Mucosa of rectum (tissue), 2 donors: ENCODE measurements around the gene CKS2.
"Not testable (repeated sequence)": the region's sequence is repeated elsewhere in the genome, so short reads cannot be mapped to it uniquely, and the experiment has no call there.

Experiments
- H3K27ac ChIP-seq, 2 donors: one replicate each; pipeline ENCODE4 v1.7.0; 2013; ENCODE audit warnings: inconsistent platforms in 2 of 2, low read depth in 2 of 2, low read length in 2 of 2
- H3K27me3 ChIP-seq, 2 donors: one replicate each; pipeline ENCODE4 v1.7.0; 2013; ENCODE audit warnings: low read length in 2 of 2; ENCODE audit not compliant: control insufficient read depth in 2 of 2, insufficient read depth in 2 of 2
- H3K36me3 ChIP-seq, 2 donors: one replicate each; pipeline ENCODE4 v1.7.0; 2013; ENCODE audit warnings: low read length in 2 of 2; ENCODE audit not compliant: control insufficient read depth in 2 of 2, insufficient read depth in 2 of 2
- H3K4me1 ChIP-seq, 2 donors: one replicate each; pipeline ENCODE4 v1.7.0; 2013; ENCODE audit warnings: low read length in 2 of 2, mild to moderate bottlenecking in 1 of 2; ENCODE audit not compliant: control insufficient read depth in 2 of 2, insufficient read depth in 2 of 2
- H3K4me3 ChIP-seq, 2 donors: one replicate each; pipeline ENCODE4 v1.7.0; 2013; ENCODE audit warnings: low read length in 2 of 2
- H3K9ac ChIP-seq, 2 donors: one replicate each; pipeline ENCODE4 v1.7.0; 2013; ENCODE audit warnings: low read length in 2 of 2, low read depth in 1 of 2, mild to moderate bottlenecking in 1 of 2
- H3K9me3 ChIP-seq, 2 donors: one replicate each; pipeline ENCODE4 v1.7.0; 2013; ENCODE audit warnings: low read length in 2 of 2; ENCODE audit not compliant: control insufficient read depth in 2 of 2
- donor health status: healthy.
- donor health status: Normal muscosa, but diverticular disease.

Gene CKS2

DNA sequence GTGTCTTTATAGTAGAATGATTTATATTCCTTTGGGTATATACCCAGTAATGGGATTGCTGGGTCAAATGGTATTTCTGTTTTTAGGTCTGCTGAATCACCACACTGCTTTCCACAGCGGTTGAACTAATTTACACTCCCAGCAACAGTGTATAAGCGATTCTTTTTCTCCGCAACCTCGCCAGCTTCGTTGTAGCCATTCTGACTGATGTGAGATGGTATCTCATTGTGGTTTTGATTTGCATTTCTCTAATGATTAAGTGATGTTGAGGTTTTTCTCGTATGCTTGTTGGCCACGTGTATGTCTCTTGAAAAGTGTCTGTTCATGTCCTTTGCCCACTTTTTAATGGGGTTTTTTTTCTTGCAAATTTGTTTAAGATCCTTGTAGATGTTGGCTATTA, 32.8 kb downstream of the CKS2 start:
- H3K4me3 ChIP-seq, H3K27ac ChIP-seq, H3K4me1 ChIP-seq, H3K9me3 ChIP-seq, H3K27me3 ChIP-seq, H3K9ac ChIP-seq: not testable (repeated sequence)
- H3K36me3 ChIP-seq = peaks cover 63 to 80% of the 10 kb centered on the region in 2 donors

DNA sequence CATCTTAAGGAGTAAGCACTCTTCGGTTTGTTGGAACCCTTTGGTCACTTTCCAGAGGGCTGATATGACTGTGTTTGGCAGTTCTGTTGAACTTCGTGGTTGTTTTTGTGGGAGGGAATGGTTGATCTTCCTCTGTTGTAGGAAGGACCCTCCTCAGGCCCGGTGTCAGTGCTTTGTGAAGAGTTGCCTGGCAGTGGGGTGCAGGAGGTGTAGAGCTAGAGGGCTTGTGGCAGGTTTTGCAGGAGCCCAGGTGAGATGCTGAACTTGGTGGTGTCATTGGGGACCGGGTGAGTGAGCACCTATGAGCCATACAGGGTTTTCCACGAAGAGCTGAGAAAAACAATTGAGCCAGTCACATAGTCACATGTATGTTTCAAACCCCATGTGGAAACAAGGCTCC, 34.5 kb downstream of the CKS2 start:
- no peaks in the 10 kb centered on the region for H3K9me3 ChIP-seq
- H3K27me3 ChIP-seq = no peaks in the 10 kb centered on the region
- H3K36me3 ChIP-seq = peaks cover 66 to 83% of the 10 kb centered on the region in 2 donors
- no peaks in the 10 kb centered on the region for H3K4me1 ChIP-seq
- H3K9ac ChIP-seq = no peak overlapping the region
- no peak overlapping the region for H3K27ac ChIP-seq
- H3K4me3 ChIP-seq = no peak overlapping the region

DNA sequence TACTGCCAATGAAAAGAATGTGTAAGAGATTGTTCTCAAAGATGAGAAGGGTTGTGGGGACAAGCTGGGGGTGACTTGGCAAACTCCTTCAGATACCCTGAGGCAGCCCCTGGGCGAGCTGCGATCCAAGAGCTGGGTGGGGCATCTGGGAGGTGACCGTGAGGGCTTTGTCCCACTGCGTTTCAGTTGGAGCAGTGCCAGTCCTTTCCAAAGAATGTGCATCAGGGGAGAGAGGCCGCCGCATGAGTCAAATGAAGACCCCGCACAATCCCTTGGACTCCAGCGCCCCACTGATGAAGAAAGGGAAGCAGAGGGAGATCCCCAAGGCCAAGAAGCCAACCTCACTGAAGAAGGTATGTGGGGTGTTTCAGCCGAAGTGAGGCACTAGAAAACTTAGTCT, 35.7 kb downstream of the CKS2 start:
- peaks cover 75 to 91% of the 10 kb centered on the region in 2 donors for H3K36me3 ChIP-seq

DNA sequence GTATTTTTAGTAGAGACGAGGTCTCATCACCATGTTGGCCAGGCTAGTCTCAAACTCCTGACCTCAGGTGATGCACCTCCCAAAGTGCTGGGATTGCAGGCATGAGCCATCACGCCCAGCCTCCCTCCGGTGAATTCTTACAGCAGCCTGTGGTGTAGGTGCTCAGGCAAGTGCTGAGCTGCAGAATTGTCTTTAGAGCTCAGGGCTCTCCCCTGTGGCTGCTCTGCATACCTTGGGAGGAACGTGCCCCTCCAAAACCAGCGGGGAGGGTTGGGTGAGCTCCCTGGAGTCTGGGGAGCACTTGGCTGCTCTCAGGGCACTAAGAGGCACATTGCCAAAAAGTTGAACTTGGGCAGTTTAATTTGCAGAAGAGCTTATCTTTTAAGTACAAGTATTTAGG, 36.7 kb downstream of the CKS2 start:
- Histone ChIP-seq H3K9me3 (no peaks in the 10 kb centered on the region), H3K27ac (no peak overlapping the region), H3K4me3 (no peak overlapping the region), H3K4me1 (no peaks in the 10 kb centered on the region), H3K36me3 (peaks cover 75 to 90% of the 10 kb centered on the region in 2 donors), H3K9ac (no peak overlapping the region), H3K27me3 (no peaks in the 10 kb centered on the region)

More for the DNA sequence above, 35.7 kb downstream of the CKS2 start:
- H3K9me3 ChIP-seq = no peaks in the 10 kb centered on the region
- no peak overlapping the region for H3K9ac ChIP-seq
- H3K4me1 ChIP-seq = no peaks in the 10 kb centered on the region
- no peak overlapping the region for H3K27ac ChIP-seq
- no peaks in the 10 kb centered on the region for H3K27me3 ChIP-seq
- H3K4me3 ChIP-seq = no peak overlapping the region

DNA sequence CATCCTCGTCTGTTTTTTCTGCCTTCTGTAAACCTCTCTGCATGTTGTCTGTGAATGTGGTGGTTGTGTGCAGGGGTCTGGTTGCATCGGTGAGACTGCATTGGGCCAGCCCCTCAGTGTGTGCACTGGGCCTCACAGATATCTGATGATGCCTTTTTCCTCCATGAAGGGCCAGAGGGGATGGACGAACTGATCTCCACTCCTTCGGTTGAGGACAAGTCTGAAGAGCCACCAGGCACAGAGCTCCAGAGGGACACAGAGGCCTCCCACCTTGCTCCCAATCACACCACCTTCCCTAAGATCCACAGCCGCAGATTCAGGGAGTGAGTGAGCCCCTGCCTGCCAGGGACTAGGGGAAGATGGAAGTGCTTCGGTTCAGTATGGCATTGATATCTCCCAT, 38.6 kb downstream of the CKS2 start:
- no peaks in the 10 kb centered on the region for H3K9me3 ChIP-seq
- H3K27ac ChIP-seq = no peak overlapping the region
- no peak overlapping the region for H3K9ac ChIP-seq
- no peaks in the 10 kb centered on the region for H3K4me1 ChIP-seq
- H3K36me3 ChIP-seq = peaks cover 81 to 92% of the 10 kb centered on the region in 2 donors
- no peak overlapping the region for H3K4me3 ChIP-seq
- H3K27me3 ChIP-seq = no peaks in the 10 kb centered on the region

DNA sequence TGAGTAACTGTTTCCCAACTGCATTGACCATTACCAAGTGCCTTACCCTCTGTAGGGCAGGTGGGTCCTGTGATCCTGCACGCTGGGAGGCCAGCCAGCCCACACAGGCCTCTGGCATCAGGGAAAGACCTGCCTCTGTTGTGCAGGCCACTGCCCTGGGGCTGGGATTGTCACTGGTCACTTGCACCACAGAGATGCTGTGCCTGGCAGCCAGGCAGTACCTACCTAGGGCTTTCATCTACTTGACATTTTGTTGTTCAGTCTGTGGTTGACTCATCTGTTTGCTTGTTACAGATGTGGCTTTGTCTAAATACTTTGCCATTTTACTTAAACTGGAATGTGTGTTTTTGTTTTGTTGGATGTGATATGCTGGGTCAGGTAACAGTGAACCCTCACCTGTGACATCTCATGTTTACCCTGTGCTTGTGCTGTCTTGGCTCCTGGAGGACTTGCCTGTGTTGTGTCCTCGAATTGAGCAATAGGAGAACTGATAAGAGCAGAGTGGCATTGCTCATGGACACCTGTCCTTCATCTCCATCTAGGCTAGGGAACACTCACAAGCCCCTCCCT, 40.1 kb downstream of the CKS2 start:
- H3K9me3 ChIP-seq = no peaks in the 10 kb centered on the region
- H3K27ac ChIP-seq = no peak overlapping the region
- no peaks in the 10 kb centered on the region for H3K4me1 ChIP-seq
- H3K9ac ChIP-seq = no peak overlapping the region
- H3K36me3 ChIP-seq = peaks cover 77 to 93% of the 10 kb centered on the region in 2 donors
- no peaks in the 10 kb centered on the region for H3K27me3 ChIP-seq
- H3K4me3 ChIP-seq = no peak overlapping the region

DNA sequence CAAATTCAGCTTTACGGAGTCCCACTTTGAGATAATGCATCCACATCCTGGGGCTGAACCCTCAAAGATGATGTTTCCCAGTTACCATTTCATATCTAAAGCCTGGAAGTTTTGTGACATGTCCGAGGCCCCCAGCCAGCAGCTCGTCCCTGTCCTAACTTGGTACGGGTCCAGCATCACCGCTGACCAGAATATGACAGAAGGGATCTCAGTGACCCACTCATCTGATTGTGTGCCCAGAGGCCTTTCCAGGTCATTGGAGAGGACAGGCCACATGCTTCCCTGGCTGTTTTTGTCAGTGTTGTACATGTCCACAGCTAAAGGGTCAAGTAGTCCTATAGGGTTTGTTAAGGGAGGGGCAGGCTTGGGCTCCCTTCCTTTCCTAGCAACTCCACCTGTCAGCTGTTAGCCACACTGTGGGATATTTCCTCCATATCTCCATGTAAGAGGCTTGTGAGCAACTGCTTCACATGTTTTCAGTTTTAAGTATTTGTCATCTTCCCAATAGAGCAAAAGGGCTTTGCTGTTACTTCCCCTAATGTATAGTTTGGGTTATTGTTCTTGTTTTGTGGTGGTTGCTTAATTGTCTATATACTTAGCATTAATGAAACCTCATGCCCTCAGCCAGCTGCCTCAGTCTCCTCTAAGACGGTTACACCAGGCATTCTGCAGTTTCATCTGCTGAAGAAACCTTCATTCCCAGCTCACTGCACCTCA, 40.7 kb downstream of the CKS2 start:
- Histone ChIP-seq H3K36me3 (peaks cover 76 to 93% of the 10 kb centered on the region in 2 donors), H3K9me3 (no peaks in the 10 kb centered on the region), H3K27ac (no peak overlapping the region)

DNA sequence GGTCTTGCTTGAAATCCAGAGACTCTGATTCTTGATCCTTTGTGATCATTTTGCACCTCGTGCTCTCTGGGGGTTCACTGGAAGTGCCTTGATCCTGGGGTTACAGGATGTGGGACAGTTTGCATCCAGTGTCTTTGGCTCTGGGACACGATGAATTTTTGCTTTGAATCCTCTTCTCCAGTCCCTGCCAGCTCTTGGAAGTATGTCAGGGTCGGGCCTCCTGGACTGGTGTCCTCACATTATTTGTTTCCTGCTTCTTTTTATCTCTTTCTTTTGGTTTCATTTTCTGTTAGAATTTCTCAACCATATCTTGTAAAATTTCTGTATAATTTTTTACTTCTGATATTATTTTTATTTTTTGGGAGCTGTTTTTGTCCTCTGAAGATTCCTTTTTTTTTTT, 41.5 kb downstream of the CKS2 start:
- H3K9ac ChIP-seq = no peak overlapping the region
- H3K27me3 ChIP-seq = no peaks in the 10 kb centered on the region
- no peaks in the 10 kb centered on the region for H3K9me3 ChIP-seq
- H3K27ac ChIP-seq = no peak overlapping the region
- peaks cover 80 to 95% of the 10 kb centered on the region in 2 donors for H3K36me3 ChIP-seq
- H3K4me3 ChIP-seq = no peak overlapping the region
- H3K4me1 ChIP-seq = no peaks in the 10 kb centered on the region

More for the DNA sequence above, 40.7 kb downstream of the CKS2 start:
- no peak overlapping the region for H3K9ac ChIP-seq
- no peaks in the 10 kb centered on the region for H3K4me1 ChIP-seq
- H3K4me3 ChIP-seq = no peak overlapping the region
- no peaks in the 10 kb centered on the region for H3K27me3 ChIP-seq

DNA sequence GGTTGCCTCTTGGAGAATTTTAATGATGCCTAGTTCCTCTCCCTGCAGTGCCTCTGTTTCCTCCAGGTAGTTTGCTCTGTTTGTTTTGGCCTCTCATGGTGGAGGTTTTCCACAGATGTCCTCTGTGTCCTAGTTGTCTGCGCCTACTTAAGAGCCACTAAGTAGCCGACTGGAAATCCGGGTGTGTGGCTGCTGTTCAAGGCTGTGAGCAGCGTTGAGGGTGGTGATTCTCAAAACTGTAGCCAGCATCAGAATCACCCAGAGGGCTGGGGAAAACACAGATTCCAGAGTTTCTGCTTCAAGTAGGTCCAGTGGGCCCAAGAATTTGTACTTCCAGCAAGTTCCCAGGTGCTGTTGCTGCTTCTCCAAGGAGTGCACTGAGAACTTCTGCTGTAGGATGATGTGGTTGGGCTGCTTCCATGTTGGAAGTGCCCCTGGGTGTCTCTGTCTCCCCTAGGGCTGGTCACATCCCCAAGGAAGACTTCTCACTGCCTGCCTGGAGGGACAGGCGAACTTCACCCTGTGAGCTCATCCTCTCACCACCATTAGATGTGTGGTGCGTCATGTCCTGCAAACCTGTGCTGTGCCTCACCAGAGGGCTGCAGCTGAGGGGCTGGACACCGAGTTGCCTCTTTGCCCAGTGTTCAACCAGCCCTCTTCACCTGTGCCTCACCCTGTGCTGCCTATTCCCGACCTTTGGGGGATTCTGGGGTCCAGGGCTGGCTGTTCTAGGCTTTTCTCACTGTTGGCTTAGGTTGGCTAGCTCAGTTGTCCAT, 42.1 kb downstream of the CKS2 start:
- H3K36me3 ChIP-seq = peaks cover 80 to 95% of the 10 kb centered on the region in 2 donors
- no peak overlapping the region for H3K9ac ChIP-seq

DNA sequence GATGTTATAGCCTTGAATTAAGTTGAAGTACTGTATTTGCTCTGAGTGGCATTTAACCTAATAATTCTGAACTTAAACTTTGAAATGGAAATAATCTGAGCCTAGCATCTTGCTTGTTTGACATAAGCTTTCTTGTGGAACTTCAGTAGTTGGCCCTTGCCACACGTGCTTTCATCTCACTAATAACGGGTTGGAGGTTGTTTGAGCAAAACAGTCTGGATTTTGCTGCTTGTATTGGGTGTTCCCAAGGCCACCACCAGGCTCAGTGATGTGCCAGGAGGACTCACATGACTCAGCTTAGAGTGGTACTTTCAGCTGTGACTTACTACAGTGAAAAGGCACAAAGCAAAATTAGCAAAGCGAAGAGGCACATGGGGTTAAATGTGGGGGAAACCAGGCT, 43.0 kb downstream of the CKS2 start:
- H3K27me3 ChIP-seq = no peaks in the 10 kb centered on the region
- no peaks in the 10 kb centered on the region for H3K9me3 ChIP-seq
- no peak overlapping the region for H3K4me3 ChIP-seq
- H3K36me3 ChIP-seq = peaks cover 80 to 96% of the 10 kb centered on the region in 2 donors
- H3K27ac ChIP-seq = no peak overlapping the region
- no peaks in the 10 kb centered on the region for H3K4me1 ChIP-seq
- H3K9ac ChIP-seq = no peak overlapping the region

More for the DNA sequence above, 42.1 kb downstream of the CKS2 start:
- H3K4me1 ChIP-seq = no peaks in the 10 kb centered on the region
- H3K4me3 ChIP-seq = no peak overlapping the region
- H3K27ac ChIP-seq = no peak overlapping the region
- H3K27me3 ChIP-seq = no peaks in the 10 kb centered on the region
- H3K9me3 ChIP-seq = no peaks in the 10 kb centered on the region
